ENCODE results near the gene TENM4.
A peak's percentile ranks its signal among the peaks of the same experiment; 100 is the strongest.

The TENM4 gene

GRCh38 chr11:79121351-79121750, 319.5 kb downstream of the TENM4 start:
- TF ChIP-seq PPARA (CRISPR knock-in tag; IDR thresholded peaks at IDR 0.05; ENCODE audit: borderline replicate concordance) (no peak), ARNTL (CRISPR knock-in tag; IDR thresholded peaks at IDR 0.05; ENCODE audit: borderline replicate concordance, low read depth) (no peak), ISL1 (CRISPR knock-in tag; IDR thresholded peaks at IDR 0.05) (no peak), ESRRG (CRISPR knock-in tag; IDR thresholded peaks at IDR 0.05) (no peak), ZNF70 (CRISPR knock-in tag; IDR thresholded peaks at IDR 0.05) (no peak), TCF4 (CRISPR knock-in tag; IDR thresholded peaks at IDR 0.05; ENCODE audit: borderline replicate concordance) (no peak), ZFP3 (CRISPR knock-in tag; IDR thresholded peaks at IDR 0.05) (no peak), CREB5 (CRISPR knock-in tag; IDR thresholded peaks at IDR 0.05; ENCODE audit: low read depth) (no peak), ZNF8 (CRISPR knock-in tag; IDR thresholded peaks at IDR 0.05) (no peak), ZNF565 (CRISPR knock-in tag; conservative IDR thresholded peaks at IDR 0.05; ENCODE audit: low read depth) (no peak), POU6F1 (CRISPR knock-in tag; IDR thresholded peaks at IDR 0.05; ENCODE audit: borderline replicate concordance, low read depth) (no peak), CSDC2 (CRISPR knock-in tag; IDR thresholded peaks at IDR 0.05) (no peak), ZC3H10 (CRISPR knock-in tag; IDR thresholded peaks at IDR 0.05) (no peak), OSR1 (CRISPR knock-in tag; IDR thresholded peaks at IDR 0.05) (no peak), RARB (CRISPR knock-in tag; IDR thresholded peaks at IDR 0.05) (no peak), GLIS3 (CRISPR knock-in tag; IDR thresholded peaks at IDR 0.05) (no peak), SNAI2 (CRISPR knock-in tag; IDR thresholded peaks at IDR 0.05) (no peak), ZFP30 (CRISPR knock-in tag; IDR thresholded peaks at IDR 0.05) (no peak)
- ATAC-seq, result peak; percentile 48

GRCh38 chr11:79119491-79120284, 321.1 kb downstream of the TENM4 start:
- peak; percentile 86 for ATAC-seq
- TF ChIP-seq TSHZ2 (CRISPR knock-in tag; IDR thresholded peaks at IDR 0.05) (peak; percentile 61; the same call in 1 of the 2 replicates), ZNF8 (CRISPR knock-in tag; IDR thresholded peaks at IDR 0.05) (no peak), TOX (CRISPR knock-in tag; IDR thresholded peaks at IDR 0.05; ENCODE audit: borderline replicate concordance) (0 out of 2 replicates have a peak, but pooled peaks have one; percentile 64), GLIS3 (CRISPR knock-in tag; IDR thresholded peaks at IDR 0.05) (peak; percentile 53; the same call in 1 of the 2 replicates), PPARA (CRISPR knock-in tag; IDR thresholded peaks at IDR 0.05; ENCODE audit: borderline replicate concordance) (no peak), CSRNP3 (CRISPR knock-in tag; IDR thresholded peaks at IDR 0.05) (no peak), ARNTL (CRISPR knock-in tag; IDR thresholded peaks at IDR 0.05; ENCODE audit: borderline replicate concordance, low read depth) (no peak), ZNF565 (CRISPR knock-in tag; conservative IDR thresholded peaks at IDR 0.05; ENCODE audit: low read depth) (no peak), BACH2 (CRISPR knock-in tag; IDR thresholded peaks at IDR 0.05; ENCODE audit: borderline replicate concordance) (no peak), POU6F1 (CRISPR knock-in tag; IDR thresholded peaks at IDR 0.05; ENCODE audit: borderline replicate concordance, low read depth) (no peak), ZFP3 (CRISPR knock-in tag; IDR thresholded peaks at IDR 0.05) (no peak), PATZ1 (CRISPR knock-in tag; IDR thresholded peaks at IDR 0.05; ENCODE audit: borderline replicate concordance) (peak; percentile 52; the same call in 1 of the 2 replicates), CSDC2 (CRISPR knock-in tag; IDR thresholded peaks at IDR 0.05) (peak; percentile 59; the same call in 1 of the 2 replicates), ZNF70 (CRISPR knock-in tag; IDR thresholded peaks at IDR 0.05) (no peak), ZC3H10 (CRISPR knock-in tag; IDR thresholded peaks at IDR 0.05) (no peak), ESRRG (CRISPR knock-in tag; IDR thresholded peaks at IDR 0.05) (no peak), RARB (CRISPR knock-in tag; IDR thresholded peaks at IDR 0.05) (no peak), ISL1 (CRISPR knock-in tag; IDR thresholded peaks at IDR 0.05) (peak; percentile 60), SNAI2 (CRISPR knock-in tag; IDR thresholded peaks at IDR 0.05) (peak; percentile 16; the same call in 1 of the 2 replicates), TCF4 (CRISPR knock-in tag; IDR thresholded peaks at IDR 0.05; ENCODE audit: borderline replicate concordance) (peak; percentile 72), ZFP30 (CRISPR knock-in tag; IDR thresholded peaks at IDR 0.05) (no peak), OSR1 (CRISPR knock-in tag; IDR thresholded peaks at IDR 0.05) (no peak), CREB5 (CRISPR knock-in tag; IDR thresholded peaks at IDR 0.05; ENCODE audit: low read depth) (no peak; the same call in 1 of the 2 replicates)
